ENCODE data around the gene PPIP5K1.

PPIP5K1 gene

GRCh38 chr15:43487271-43487895 lies 102.6 kb downstream of the PPIP5K1 start:
- no peaks in the 10 kb centered on the region for H3K9me3 ChIP-seq (ENCODE audit: control insufficient read depth in 2 of 2, low read length in 2 of 2)
- H3K27me3 ChIP-seq (ENCODE audit: control insufficient read depth in 1 of 2, insufficient read depth in 2 of 2, low read length in 2 of 2): no peaks in the 10 kb centered on the region
- H3K4me3 ChIP-seq (ENCODE audit: low read length in 2 of 2): no peak overlapping the region
- no peak overlapping the region for H3K9ac ChIP-seq (ENCODE audit: low read length in 2 of 2)
- H3K27ac ChIP-seq (ENCODE audit: low read length): no peak overlapping the region
- H3K36me3 ChIP-seq (ENCODE audit: control insufficient read depth in 2 of 2, insufficient read depth in 2 of 2, low read length in 2 of 2): peaks cover 8 to 16% of the 10 kb centered on the region in 2 donors
- peaks cover 7% of the 10 kb centered on the region for H3K4me1 ChIP-seq (ENCODE audit: control insufficient read depth, insufficient read depth, low read length)

- Histone ChIP-seq H3K4me1 (ENCODE audit: control insufficient read depth, insufficient read depth, low read length) (no peaks in the 10 kb centered on the region), H3K4me3 (ENCODE audit: low read length in 2 of 2) (no peak overlapping the region), H3K9me3 (ENCODE audit: control insufficient read depth in 2 of 2, low read length in 2 of 2) (no peaks in the 10 kb centered on the region), H3K9ac (ENCODE audit: low read length in 2 of 2) (no peak overlapping the region), H3K27me3 (ENCODE audit: control insufficient read depth in 1 of 2, insufficient read depth in 2 of 2, low read length in 2 of 2) (no peaks in the 10 kb centered on the region), H3K36me3 (ENCODE audit: control insufficient read depth in 2 of 2, insufficient read depth in 2 of 2, low read length in 2 of 2) (peaks cover 7 to 13% of the 10 kb centered on the region in 2 donors), H3K27ac (ENCODE audit: low read length) (no peak overlapping the region)
These were observed 105.6 kb downstream of the PPIP5K1 start for GRCh38 chr15:43484455-43484854.
